Common myeloid progenitor, CD34-positive (primary cell): Measurements from ENCODE around the gene GRIK1.

ENCODE experiments used
- CTCF ChIA-PET: fragments of 350-600 bp; sonication (Branson Sonifier 250); formaldehyde crosslinking; loops from one replicate; lab custom pipeline; 2021; ENCODE audit warnings: antibody characterized with exemption; lab: Charles Lee
- POLR2A ChIA-PET: fragments of 350-600 bp; sonication (Branson Sonifier 250); formaldehyde crosslinking; loops from one replicate; lab custom pipeline; 2021; ENCODE audit warnings: antibody characterized with exemption; lab: Charles Lee
- DNase-seq, 3 donors: peaks; one replicate each; pipeline versions ENCODE4 v3.0.0 to v3.0.0-alpha.2; 2013
- H3K27ac ChIP-seq, 2 experiments: 1 replicate in 1 of 2; 2 replicates in 1 of 2; pipeline ENCODE4 v1.7.0; 2013; ENCODE audit warnings: inconsistent platforms in 2 of 2, low read length in 2 of 2, mild to moderate bottlenecking in 2 of 2, low read depth in 1 of 2, moderate library complexity in 1 of 2; ENCODE audit not compliant: severe bottlenecking in 2 of 2, insufficient read depth in 1 of 2, poor library complexity in 1 of 2
- H3K27me3 ChIP-seq, 5 experiments: replicated peaks in 2 of 5; 1 replicate in 3 of 5; 2 replicates in 2 of 5; pipeline versions ENCODE4 v1.6.1 to v1.7.0; 2013; ENCODE audit warnings: low read length in 4 of 5, mild to moderate bottlenecking in 2 of 5, moderate library complexity in 2 of 5, inconsistent platforms in 1 of 5; ENCODE audit not compliant: insufficient read depth in 5 of 5, control insufficient read depth in 4 of 5
- H3K36me3 ChIP-seq, 4 experiments: 1 replicate in 2 of 4; 2 replicates in 2 of 4; pipeline versions ENCODE4 v1.6.1 to v1.7.0; 2013; ENCODE audit warnings: low read length in 3 of 4, control low read depth in 1 of 4, mild to moderate bottlenecking in 1 of 4; ENCODE audit not compliant: control insufficient read depth in 4 of 4, insufficient read depth in 4 of 4
- H3K4me1 ChIP-seq, 4 experiments: 1 replicate in 3 of 4; 2 replicates in 1 of 4; pipeline versions ENCODE4 v1.6.1 to v1.7.1; 2013; ENCODE audit warnings: low read length in 3 of 4, mild to moderate bottlenecking in 3 of 4, control low read depth in 1 of 4, inconsistent platforms in 1 of 4, moderate library complexity in 1 of 4; ENCODE audit not compliant: control insufficient read depth in 4 of 4, insufficient read depth in 4 of 4; ENCODE audit errors: control extremely low read depth in 1 of 4
- H3K4me3 ChIP-seq, 7 experiments: 1 replicate in 4 of 7; 2 replicates in 3 of 7; pipeline versions ENCODE4 v1.5.1 to v1.7.0; 2013; ENCODE audit warnings: mild to moderate bottlenecking in 7 of 7, low read length in 6 of 7, moderate library complexity in 6 of 7, inconsistent platforms in 2 of 7, low read depth in 2 of 7, control low read depth in 1 of 7; ENCODE audit not compliant: insufficient read depth in 4 of 7, control insufficient read depth in 1 of 7; ENCODE audit errors: extremely low read depth in 1 of 7
- H3K9me3 ChIP-seq, 5 experiments: 1 replicate in 4 of 5; 2 replicates in 1 of 5; pipeline versions ENCODE4 v1.6.1 to v1.7.1; 2013; ENCODE audit warnings: low read length in 4 of 5, mild to moderate bottlenecking in 2 of 5, inconsistent platforms in 1 of 5, low read depth in 1 of 5, moderate library complexity in 1 of 5; ENCODE audit not compliant: control insufficient read depth in 4 of 5, insufficient read depth in 2 of 5; ENCODE audit errors: control extremely low read depth in 1 of 5
- WGBS: methylation state at CpG from one replicate; pipeline ENCODE4 v1.1.5; 2013; ENCODE audit not compliant: insufficient coverage; 5-methylcytosine and 5-hydroxymethylcytosine counted together

GRIK1 gene

DNA sequence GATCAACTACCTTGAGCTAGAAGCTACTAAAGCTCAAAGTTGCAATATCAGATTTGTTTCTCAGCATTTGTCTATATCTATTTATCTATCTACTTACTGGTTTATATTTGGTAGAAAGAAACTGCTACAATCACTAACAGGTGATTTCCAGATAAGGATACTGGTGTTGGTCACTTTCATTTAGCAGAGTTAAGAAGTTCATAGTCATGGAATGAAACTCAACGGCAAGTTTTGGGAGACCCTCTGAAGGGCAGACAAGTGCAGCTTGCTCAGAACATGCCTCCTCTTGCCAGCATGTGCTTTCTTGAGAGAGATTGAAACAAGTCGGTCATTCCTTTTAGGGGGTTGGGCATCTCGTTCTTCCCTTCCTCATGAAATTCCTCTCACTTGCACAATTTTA is 296.5 kb downstream of the GRIK1 start:
- no peak overlapping the region for H3K4me3 ChIP-seq
- CTCF ChIA-PET: interaction anchor here (0.5 to 1.7 kb wide), 3 partner anchors 10 to 70 kb away, joined by 3 to 4 read pairs (median 3); no protein-coding TSS in a partner anchor
- H3K27ac ChIP-seq: no peak overlapping the region
- 100% methylated on average over 1 of the region's 3 CpGs for WGBS
- no peak for DNase-seq
- peaks cover 9 to 21% (median 13%) of the 10 kb centered on the region in 4 experiments for H3K4me1 ChIP-seq
- H3K9me3 ChIP-seq: peaks cover 0 to 1% (median 0%) of the 10 kb centered on the region in 5 experiments
- POLR2A ChIA-PET: no interaction called here
- H3K27me3 ChIP-seq: no peaks in the 10 kb centered on the region
- no peaks in the 10 kb centered on the region for H3K36me3 ChIP-seq

GRCh38 chr21:29642551-29643245 is 297.1 kb downstream of the GRIK1 start:
- CTCF ChIA-PET: interaction anchor here (1.7 kb wide), 1 partner anchor 9 kb away, joined by 4 read pairs; no protein-coding TSS in a partner anchor

GRCh38 chr21:29641635-29642550 is 297.9 kb downstream of the GRIK1 start:
- ChIA-PET POLR2A (no interaction called here), CTCF (no interaction called here)
- DNase-seq: peak; percentile 69 to 88 (median 77)
- no peaks in the 10 kb centered on the region for H3K27me3 ChIP-seq
- H3K4me1 ChIP-seq: peaks cover 9 to 21% (median 13%) of the 10 kb centered on the region in 4 experiments
- no peak overlapping the region for H3K4me3 ChIP-seq
- peak overlapping the region in 1 of 2 experiments; percentile 31 for H3K27ac ChIP-seq
- H3K36me3 ChIP-seq: no peaks in the 10 kb centered on the region
- peaks cover 0 to 3% (median 0%) of the 10 kb centered on the region in 5 experiments for H3K9me3 ChIP-seq
- WGBS: 95% methylated on average over 3 of the region's 7 CpGs

More at GRCh38 chr21:29642551-29643245, 297.1 kb downstream of the GRIK1 start:
- no peak for DNase-seq
- Histone ChIP-seq H3K9me3 (peaks cover 0 to 1% (median 0%) of the 10 kb centered on the region in 5 experiments), H3K36me3 (no peaks in the 10 kb centered on the region), H3K27me3 (no peaks in the 10 kb centered on the region), H3K4me3 (no peak overlapping the region), H3K4me1 (peaks cover 9 to 21% (median 13%) of the 10 kb centered on the region in 4 experiments), H3K27ac (peak overlapping the region in 1 of 2 experiments; percentile 20)
- WGBS: 100% methylated on average over 8 of the region's 10 CpGs
- POLR2A ChIA-PET: no interaction called here

- ChIA-PET POLR2A (no interaction called here), CTCF (no interaction called here)
- no peaks in the 10 kb centered on the region for H3K27me3 ChIP-seq
- H3K9me3 ChIP-seq: peaks cover 0 to 3% (median 0%) of the 10 kb centered on the region in 5 experiments
- H3K4me1 ChIP-seq: peaks cover 9 to 21% (median 13%) of the 10 kb centered on the region in 4 experiments
- no peaks in the 10 kb centered on the region for H3K36me3 ChIP-seq
- DNase-seq: no peak
- 100% methylated on average over 3 of the region's 5 CpGs for WGBS
- no peak overlapping the region for H3K27ac ChIP-seq
- no peak overlapping the region for H3K4me3 ChIP-seq
Measured at GRCh38 chr21:29641001-29641634, 298.7 kb downstream of the GRIK1 start.

- POLR2A ChIA-PET: no interaction called here
- Histone ChIP-seq H3K27me3 (no peaks in the 10 kb centered on the region), H3K36me3 (no peaks in the 10 kb centered on the region), H3K4me3 (peak overlapping the region in 1 of 7 experiments; percentile 17), H3K9me3 (peaks cover 0 to 3% (median 0%) of the 10 kb centered on the region in 5 experiments), H3K27ac (peak overlapping the region; percentile 9 to 12), H3K4me1 (peaks cover 9 to 21% (median 13%) of the 10 kb centered on the region in 4 experiments)
- WGBS: 0% methylated on average over 2 of the region's 2 CpGs
- peak in 2 of 3 donors; percentile 64 to 76 for DNase-seq
- CTCF ChIA-PET: no interaction called here
Measured at GRCh38 chr21:29640080-29640508, 299.7 kb downstream of the GRIK1 start.

- peaks cover 0 to 3% (median 0%) of the 10 kb centered on the region in 5 experiments for H3K9me3 ChIP-seq
- no peak for DNase-seq
- WGBS: 63% methylated on average over 3 of the region's 5 CpGs
- POLR2A ChIA-PET: no interaction called here
- H3K4me3 ChIP-seq: peak overlapping the region in 1 of 7 experiments; percentile 17
- H3K4me1 ChIP-seq: peaks cover 9 to 21% (median 13%) of the 10 kb centered on the region in 4 experiments
- H3K27me3 ChIP-seq: no peaks in the 10 kb centered on the region
- CTCF ChIA-PET: no interaction called here
- no peaks in the 10 kb centered on the region for H3K36me3 ChIP-seq
- H3K27ac ChIP-seq: peak overlapping the region in 1 of 2 experiments; percentile 9
Measured at GRCh38 chr21:29639366-29640079, 300.3 kb downstream of the GRIK1 start.
